ENCODE results near the gene ROR2. TPM values are rescaled to one million over a fixed set of nuclear protein-coding genes. Genes with fewer than 3 reads are reported as not detected.
A peak's percentile ranks its signal among the peaks of the same experiment; 100 is the strongest.

ROR2 gene
- total RNA-seq, 1 experiment from 2014 or later, result not detected

DNA sequence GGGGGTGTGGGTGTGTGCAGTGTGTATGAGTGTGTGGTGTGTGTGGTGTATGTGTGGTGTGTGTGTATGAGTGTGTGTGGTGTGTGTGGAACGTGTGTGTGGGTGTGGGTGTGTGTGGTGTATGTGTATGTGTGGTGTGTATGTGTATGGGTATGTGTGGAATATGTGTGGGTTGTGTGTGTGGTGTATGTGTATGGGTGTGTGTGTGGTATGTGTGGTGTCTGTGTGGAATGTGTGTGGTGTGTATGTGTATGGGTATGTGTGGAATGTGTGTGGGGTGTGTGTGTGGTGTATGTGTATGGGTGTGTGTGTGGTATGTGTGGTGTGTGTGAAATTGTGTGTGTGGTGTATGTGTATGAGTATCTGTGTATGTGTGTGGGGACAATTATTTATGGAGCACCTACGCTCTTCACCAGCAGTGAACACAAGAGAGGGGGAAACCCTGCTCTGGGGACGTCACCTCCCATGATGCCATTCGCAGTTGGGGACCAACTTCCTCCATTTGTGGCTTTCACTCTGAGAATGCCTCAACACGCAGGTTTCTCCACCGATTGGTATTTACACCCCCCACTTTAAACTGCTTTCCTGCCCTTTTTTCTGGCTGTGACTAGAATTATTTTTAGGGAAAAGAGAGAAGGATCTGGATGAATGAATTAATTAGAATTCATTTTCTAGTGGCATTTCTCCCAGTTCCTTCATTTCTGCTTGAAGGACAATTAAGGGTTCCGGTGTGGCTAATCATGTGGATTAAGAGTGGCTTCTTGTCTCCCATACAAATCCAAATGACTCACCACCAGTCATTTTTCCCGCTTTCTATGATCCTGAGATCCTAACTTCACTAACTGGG is 238.1 kb downstream of the ROR2 start:
- ChIA-PET CTCF (no interaction called here), POLR2A (ENCODE audit: unreplicated experiment) (no interaction called here)
- H3K36me3 ChIP-seq (ENCODE audit: low read depth, low read length), result no peaks in the 10 kb centered on the region
- H3K9me2 ChIP-seq (replicated peaks; ENCODE audit: low read length), result no peaks in the 10 kb centered on the region
- H3K4me2 ChIP-seq (ENCODE audit: low read length), result no peak overlapping the region
- no peak for ATAC-seq
- no peaks in the 10 kb centered on the region for H3K9me3 ChIP-seq (ENCODE audit: low read length)
- no peak overlapping the region for H3K4me3 ChIP-seq (ENCODE audit: low read length)
- TF ChIP-seq EZH2 (IDR thresholded peaks at IDR 0.05; ENCODE audit: low read length, unreplicated experiment) (no peak), EZH2phosphoT487 (IDR thresholded peaks at IDR 0.05; ENCODE audit: borderline replicate concordance, low read length) (no peak)
- TF ChIP-seq, protein P1, sequence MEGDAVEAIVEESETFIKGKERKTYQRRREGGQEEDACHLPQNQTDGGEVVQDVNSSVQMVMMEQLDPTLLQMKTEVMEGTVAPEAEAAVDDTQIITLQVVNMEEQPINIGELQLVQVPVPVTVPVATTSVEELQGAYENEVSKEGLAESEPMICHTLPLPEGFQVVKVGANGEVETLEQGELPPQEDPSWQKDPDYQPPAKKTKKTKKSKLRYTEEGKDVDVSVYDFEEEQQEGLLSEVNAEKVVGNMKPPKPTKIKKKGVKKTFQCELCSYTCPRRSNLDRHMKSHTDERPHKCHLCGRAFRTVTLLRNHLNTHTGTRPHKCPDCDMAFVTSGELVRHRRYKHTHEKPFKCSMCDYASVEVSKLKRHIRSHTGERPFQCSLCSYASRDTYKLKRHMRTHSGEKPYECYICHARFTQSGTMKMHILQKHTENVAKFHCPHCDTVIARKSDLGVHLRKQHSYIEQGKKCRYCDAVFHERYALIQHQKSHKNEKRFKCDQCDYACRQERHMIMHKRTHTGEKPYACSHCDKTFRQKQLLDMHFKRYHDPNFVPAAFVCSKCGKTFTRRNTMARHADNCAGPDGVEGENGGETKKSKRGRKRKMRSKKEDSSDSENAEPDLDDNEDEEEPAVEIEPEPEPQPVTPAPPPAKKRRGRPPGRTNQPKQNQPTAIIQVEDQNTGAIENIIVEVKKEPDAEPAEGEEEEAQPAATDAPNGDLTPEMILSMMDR (conservative IDR thresholded peaks at IDR 0.05; ENCODE audit: low read depth, low read length), result no peak
- no peaks in the 10 kb centered on the region for H3K27me3 ChIP-seq (ENCODE audit: low read length)
- H2AFZ ChIP-seq (ENCODE audit: low read length), result no peak overlapping the region
- H3K4me1 ChIP-seq (ENCODE audit: insufficient read depth, low read length), result no peaks in the 10 kb centered on the region
- no peaks in the 10 kb centered on the region for H3K79me2 ChIP-seq (ENCODE audit: low read length)
- no peak overlapping the region for H3K9ac ChIP-seq (ENCODE audit: low read length)
- H3F3A ChIP-seq (ENCODE audit: low read length, unreplicated experiment), result no peaks in the 10 kb centered on the region
- H4K20me1 ChIP-seq (ENCODE audit: low read length), result no peaks in the 10 kb centered on the region
- BruUV-seq (replicated peaks), result no TSS peak
- DNase-seq, result peak; percentile 19
- no peak overlapping the region for H3K27ac ChIP-seq (ENCODE audit: low read length)
- intact Hi-C loops (cut with micrococcal nuclease), result no loop called here

DNA sequence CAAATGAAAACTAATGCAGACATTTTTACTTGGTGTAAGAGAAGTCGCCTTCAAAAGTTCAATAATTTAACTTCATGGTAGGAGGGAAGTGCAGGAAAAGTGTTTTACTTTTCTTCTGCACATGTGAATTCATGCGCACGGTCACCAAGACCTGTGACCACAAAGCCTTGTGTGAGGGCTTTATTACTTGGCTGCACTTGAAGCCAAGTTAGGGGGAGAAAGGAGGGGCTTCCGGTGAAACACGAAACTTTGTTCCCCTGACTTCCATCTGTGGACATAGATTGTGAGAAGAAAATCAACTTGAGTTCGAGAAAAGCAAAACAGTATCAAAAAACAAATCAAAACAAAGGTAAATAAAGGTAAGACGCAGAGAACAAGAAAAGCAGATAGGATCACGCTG is 239.9 kb downstream of the ROR2 start:
- H3F3A ChIP-seq (ENCODE audit: low read length, unreplicated experiment), result no peaks in the 10 kb centered on the region
- BruUV-seq (replicated peaks), result no TSS peak
- no peaks in the 10 kb centered on the region for H3K9me3 ChIP-seq (ENCODE audit: low read length)
- H3K27ac ChIP-seq (ENCODE audit: low read length), result no peak overlapping the region
- H3K36me3 ChIP-seq (ENCODE audit: low read depth, low read length), result no peaks in the 10 kb centered on the region
- TF ChIP-seq, protein P1 (conservative IDR thresholded peaks at IDR 0.05; ENCODE audit: low read depth, low read length), result no peak
- no peak for TF ChIP-seq EZH2 (IDR thresholded peaks at IDR 0.05; ENCODE audit: low read length, unreplicated experiment)
- no peak for TF ChIP-seq EZH2phosphoT487 (IDR thresholded peaks at IDR 0.05; ENCODE audit: borderline replicate concordance, low read length)
- H3K79me2 ChIP-seq (ENCODE audit: low read length), result no peaks in the 10 kb centered on the region
- no peak overlapping the region for H2AFZ ChIP-seq (ENCODE audit: low read length)
- ATAC-seq (no peak), DNase-seq (no peak)
- intact Hi-C loops (cut with micrococcal nuclease), result no loop called here
- H3K4me1 ChIP-seq (ENCODE audit: insufficient read depth, low read length), result no peaks in the 10 kb centered on the region
- H4K20me1 ChIP-seq (ENCODE audit: low read length), result no peaks in the 10 kb centered on the region
- H3K4me2 ChIP-seq (ENCODE audit: low read length), result no peak overlapping the region
- ChIA-PET CTCF (no interaction called here), POLR2A (ENCODE audit: unreplicated experiment) (no interaction called here)
- H3K27me3 ChIP-seq (ENCODE audit: low read length), result no peaks in the 10 kb centered on the region
- no peaks in the 10 kb centered on the region for H3K9me2 ChIP-seq (replicated peaks; ENCODE audit: low read length)
- H3K9ac ChIP-seq (ENCODE audit: low read length), result no peak overlapping the region
- H3K4me3 ChIP-seq (ENCODE audit: low read length), result no peak overlapping the region

DNA sequence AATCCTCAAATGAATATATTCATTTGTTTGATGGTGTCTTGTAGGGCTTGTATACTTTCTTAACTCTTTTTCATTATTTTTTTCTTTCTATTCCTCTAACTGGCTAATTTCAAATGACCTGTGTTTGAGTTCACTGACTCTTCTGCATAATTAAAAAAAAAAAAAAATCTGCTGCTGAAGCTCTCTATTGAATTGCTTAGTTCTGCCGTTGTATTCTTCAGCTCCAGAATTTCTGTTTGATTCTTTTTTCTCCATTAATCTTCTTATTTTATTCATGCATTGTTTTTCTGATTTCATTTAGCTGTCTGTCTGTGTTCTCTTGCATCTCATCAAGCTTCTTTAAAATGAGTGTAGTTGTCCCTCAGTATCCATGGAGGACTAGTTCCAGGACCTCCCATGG is 244.6 kb downstream of the ROR2 start:
- H2AFZ ChIP-seq (ENCODE audit: low read length), result no peak overlapping the region
- no peak overlapping the region for H3K9ac ChIP-seq (ENCODE audit: low read length)
- ATAC-seq (no peak), DNase-seq (no peak)
- TF ChIP-seq, protein P1 (conservative IDR thresholded peaks at IDR 0.05; ENCODE audit: low read depth, low read length), result no peak
- TF ChIP-seq EZH2phosphoT487 (IDR thresholded peaks at IDR 0.05; ENCODE audit: borderline replicate concordance, low read length), result no peak
- no peak for TF ChIP-seq EZH2 (IDR thresholded peaks at IDR 0.05; ENCODE audit: low read length, unreplicated experiment)
- H3K4me2 ChIP-seq (ENCODE audit: low read length), result no peak overlapping the region
- H3K9me2 ChIP-seq (replicated peaks; ENCODE audit: low read length), result no peaks in the 10 kb centered on the region
- H3F3A ChIP-seq (ENCODE audit: low read length, unreplicated experiment), result no peaks in the 10 kb centered on the region
- no peaks in the 10 kb centered on the region for H3K27me3 ChIP-seq (ENCODE audit: low read length)
- POLR2A ChIA-PET (ENCODE audit: unreplicated experiment), result no interaction called here
- no peaks in the 10 kb centered on the region for H3K4me1 ChIP-seq (ENCODE audit: insufficient read depth, low read length)
- no peak overlapping the region for H3K4me3 ChIP-seq (ENCODE audit: low read length)
- H3K9me3 ChIP-seq (ENCODE audit: low read length), result no peaks in the 10 kb centered on the region
- no TSS peak for BruUV-seq (replicated peaks)
- H3K79me2 ChIP-seq (ENCODE audit: low read length), result no peaks in the 10 kb centered on the region
- no peak overlapping the region for H3K27ac ChIP-seq (ENCODE audit: low read length)
- CTCF ChIA-PET, result no interaction called here
- no peaks in the 10 kb centered on the region for H3K36me3 ChIP-seq (ENCODE audit: low read depth, low read length)
- no peaks in the 10 kb centered on the region for H4K20me1 ChIP-seq (ENCODE audit: low read length)
- intact Hi-C loops (cut with micrococcal nuclease), result no loop called here

Measured in PC-3 (cell line).